ENCODE results near the gene GALNT2.
A peak's percentile ranks its signal among the peaks of the same experiment; 100 is the strongest.

GALNT2 gene

DNA sequence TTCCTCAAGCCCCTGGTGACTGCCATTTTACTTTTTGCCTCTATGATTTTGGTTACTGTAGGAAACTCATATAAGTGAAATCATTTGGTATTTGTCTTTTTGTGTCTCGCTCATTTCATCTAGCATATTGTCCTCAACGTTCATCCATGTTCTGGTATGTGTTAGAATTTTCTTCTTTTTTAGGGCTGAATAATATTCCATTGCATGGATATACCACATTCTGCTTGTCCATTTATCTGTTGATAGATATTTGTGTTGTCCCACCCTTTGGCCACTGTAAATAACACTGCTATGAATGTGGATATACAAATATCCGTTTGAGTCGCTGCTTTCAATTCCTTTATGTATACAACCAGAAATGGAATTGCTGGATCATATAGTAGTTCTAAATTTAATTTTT lies 4.5 kb upstream of the GALNT2 start:
- Histone ChIP-seq H3K27me3 (ENCODE audit: insufficient read depth, poor library complexity, severe bottlenecking) (no peaks in the 10 kb centered on the region), H3K4me3 (replicated peaks; ENCODE audit: insufficient read depth, low read length) (no peak overlapping the region), H3K27ac (replicated peaks) (no peak overlapping the region)
- TF ChIP-seq SPI1 (IDR thresholded peaks at IDR 0.05; ENCODE audit: borderline replicate concordance, low read depth) (no peak), CTCF (IDR thresholded peaks at IDR 0.05; ENCODE audit: insufficient read depth, low read length) (no peak), POLR2AphosphoS5 (IDR thresholded peaks at IDR 0.05; ENCODE audit: low read depth) (no peak), GABPA (IDR thresholded peaks at IDR 0.05; ENCODE audit: low read depth) (no peak)
- TF ChIP-seq, protein P1, sequence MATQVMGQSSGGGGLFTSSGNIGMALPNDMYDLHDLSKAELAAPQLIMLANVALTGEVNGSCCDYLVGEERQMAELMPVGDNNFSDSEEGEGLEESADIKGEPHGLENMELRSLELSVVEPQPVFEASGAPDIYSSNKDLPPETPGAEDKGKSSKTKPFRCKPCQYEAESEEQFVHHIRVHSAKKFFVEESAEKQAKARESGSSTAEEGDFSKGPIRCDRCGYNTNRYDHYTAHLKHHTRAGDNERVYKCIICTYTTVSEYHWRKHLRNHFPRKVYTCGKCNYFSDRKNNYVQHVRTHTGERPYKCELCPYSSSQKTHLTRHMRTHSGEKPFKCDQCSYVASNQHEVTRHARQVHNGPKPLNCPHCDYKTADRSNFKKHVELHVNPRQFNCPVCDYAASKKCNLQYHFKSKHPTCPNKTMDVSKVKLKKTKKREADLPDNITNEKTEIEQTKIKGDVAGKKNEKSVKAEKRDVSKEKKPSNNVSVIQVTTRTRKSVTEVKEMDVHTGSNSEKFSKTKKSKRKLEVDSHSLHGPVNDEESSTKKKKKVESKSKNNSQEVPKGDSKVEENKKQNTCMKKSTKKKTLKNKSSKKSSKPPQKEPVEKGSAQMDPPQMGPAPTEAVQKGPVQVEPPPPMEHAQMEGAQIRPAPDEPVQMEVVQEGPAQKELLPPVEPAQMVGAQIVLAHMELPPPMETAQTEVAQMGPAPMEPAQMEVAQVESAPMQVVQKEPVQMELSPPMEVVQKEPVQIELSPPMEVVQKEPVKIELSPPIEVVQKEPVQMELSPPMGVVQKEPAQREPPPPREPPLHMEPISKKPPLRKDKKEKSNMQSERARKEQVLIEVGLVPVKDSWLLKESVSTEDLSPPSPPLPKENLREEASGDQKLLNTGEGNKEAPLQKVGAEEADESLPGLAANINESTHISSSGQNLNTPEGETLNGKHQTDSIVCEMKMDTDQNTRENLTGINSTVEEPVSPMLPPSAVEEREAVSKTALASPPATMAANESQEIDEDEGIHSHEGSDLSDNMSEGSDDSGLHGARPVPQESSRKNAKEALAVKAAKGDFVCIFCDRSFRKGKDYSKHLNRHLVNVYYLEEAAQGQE (IDR thresholded peaks at IDR 0.05; ENCODE audit: insufficient replicate concordance, low read depth) = no peak
- DNase-seq (ENCODE audit: low read depth in 1 of 2, low spot score in 1 of 2) = no peak

DNA sequence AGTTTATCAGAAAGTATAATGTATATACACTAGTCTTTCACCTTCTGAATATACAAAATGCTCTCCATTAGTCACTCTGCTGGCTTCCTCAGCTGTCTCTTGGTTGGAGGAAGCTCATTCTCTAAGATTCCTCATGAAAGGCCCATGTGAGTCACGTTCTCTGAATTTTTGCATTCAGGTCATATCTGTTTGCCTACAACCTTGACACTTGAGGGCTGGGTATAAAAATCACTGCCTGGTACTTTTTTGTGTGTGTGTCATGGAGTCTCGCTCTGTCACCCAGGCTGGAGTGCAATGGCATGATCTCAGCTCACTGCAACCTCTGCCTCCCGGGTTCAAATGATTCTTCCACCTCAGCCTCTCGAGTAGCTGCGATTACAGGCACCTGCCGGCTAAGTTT lies 2.8 kb upstream of the GALNT2 start:
- no peak for DNase-seq (ENCODE audit: low read depth in 1 of 2, low spot score in 1 of 2)
- H3K27ac ChIP-seq (replicated peaks) = no peak overlapping the region
- TF ChIP-seq CTCF (IDR thresholded peaks at IDR 0.05; ENCODE audit: insufficient read depth, low read length) = no peak
- TF ChIP-seq GABPA (IDR thresholded peaks at IDR 0.05; ENCODE audit: low read depth) = no peak
- TF ChIP-seq, protein P1 (IDR thresholded peaks at IDR 0.05; ENCODE audit: insufficient replicate concordance, low read depth) = no peak
- TF ChIP-seq SPI1 (IDR thresholded peaks at IDR 0.05; ENCODE audit: borderline replicate concordance, low read depth) = no peak
- TF ChIP-seq POLR2AphosphoS5 (IDR thresholded peaks at IDR 0.05; ENCODE audit: low read depth) = no peak
- H3K27me3 ChIP-seq (ENCODE audit: insufficient read depth, poor library complexity, severe bottlenecking) = no peaks in the 10 kb centered on the region
- H3K4me3 ChIP-seq (replicated peaks; ENCODE audit: insufficient read depth, low read length) = no peak overlapping the region

DNA sequence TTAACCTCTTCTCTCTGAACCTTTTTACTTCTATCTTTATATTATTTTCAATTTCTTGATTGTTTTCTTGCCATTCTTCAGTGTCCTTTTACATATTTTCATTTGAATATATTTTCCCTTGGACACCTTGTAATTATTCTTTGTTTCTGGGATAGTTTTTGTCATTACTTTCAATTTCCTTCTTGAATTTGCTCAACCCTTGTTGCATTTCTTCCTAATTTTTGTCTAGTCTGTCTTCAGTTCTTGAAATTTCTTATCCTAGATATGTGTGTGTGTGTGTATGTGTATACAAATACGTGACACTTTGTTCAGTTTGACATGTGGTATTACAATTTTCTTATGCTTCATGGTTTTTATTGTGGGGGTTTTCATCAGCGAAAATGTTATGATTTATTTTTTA lies 1.9 kb upstream of the GALNT2 start:
- no peak for DNase-seq (ENCODE audit: low read depth in 1 of 2, low spot score in 1 of 2)
- H3K4me3 ChIP-seq (replicated peaks; ENCODE audit: insufficient read depth, low read length) = no peak overlapping the region

More for the DNA sequence above, 1.9 kb upstream of the GALNT2 start:
- Histone ChIP-seq H3K27ac (replicated peaks) (peak overlapping the region; percentile 92), H3K27me3 (ENCODE audit: insufficient read depth, poor library complexity, severe bottlenecking) (no peaks in the 10 kb centered on the region)
- TF ChIP-seq, protein P1 (IDR thresholded peaks at IDR 0.05; ENCODE audit: insufficient replicate concordance, low read depth) = no peak
- TF ChIP-seq SPI1 (IDR thresholded peaks at IDR 0.05; ENCODE audit: borderline replicate concordance, low read depth) (no peak), POLR2AphosphoS5 (IDR thresholded peaks at IDR 0.05; ENCODE audit: low read depth) (no peak)
